KMS-11 (cell line): Measurements from ENCODE around the gene SF3B3.
"Not testable (repeated sequence)": the region's sequence is repeated elsewhere in the genome, so short reads cannot be mapped to it uniquely, and the experiment has no call there.

Source experiments
- H2AFZ ChIP-seq: fragments of 200-600 bp; sonication (generic); 2 replicates; pipeline ENCODE4 v1.6.1; 2016; ENCODE audit warnings: antibody characterized with exemption, mixed run types, low read depth
- H3K27ac ChIP-seq: fragments of 200-600 bp; sonication (generic); 2 replicates; pipeline ENCODE4 v1.6.1; 2016; ENCODE audit warnings: mild to moderate bottlenecking, mixed run types
- H3K27me3 ChIP-seq: fragments of 200-600 bp; sonication (generic); 2 replicates; pipeline ENCODE4 v1.6.1; 2017; ENCODE audit warnings: mild to moderate bottlenecking, low read depth, mixed run types, moderate library complexity; ENCODE audit not compliant: insufficient read depth
- H3K36me3 ChIP-seq: fragments of 200-600 bp; sonication (generic); 2 replicates; pipeline ENCODE4 v1.6.1; 2017; ENCODE audit warnings: mild to moderate bottlenecking, mixed run types; ENCODE audit not compliant: insufficient read depth
- H3K4me1 ChIP-seq: fragments of 200-600 bp; sonication (generic); 2 replicates; pipeline ENCODE4 v1.6.1; 2016; ENCODE audit warnings: mild to moderate bottlenecking, low read depth, mixed run types; ENCODE audit not compliant: poor library complexity, severe bottlenecking
- H3K4me2 ChIP-seq: fragments of 200-600 bp; sonication (generic); 2 replicates; pipeline ENCODE4 v1.7.0; 2016; ENCODE audit warnings: mild to moderate bottlenecking, mixed run types
- H3K4me3 ChIP-seq: fragments of 200-600 bp; sonication (generic); IDR thresholded peaks from 2 replicates; pipeline ENCODE4 v1.6.1; 2017; ENCODE audit warnings: low read depth, low read length, mixed read lengths; ENCODE audit not compliant: insufficient read depth
- H3K79me2 ChIP-seq: fragments of 200-600 bp; sonication (generic); 2 replicates; pipeline ENCODE4 v1.6.1; 2016; ENCODE audit warnings: low read depth, mixed run types; ENCODE audit not compliant: insufficient read depth
- H3K9ac ChIP-seq: fragments of 200-600 bp; sonication (generic); 2 replicates; pipeline ENCODE4 v1.6.1; 2016; ENCODE audit warnings: mild to moderate bottlenecking, mixed run types
- H4K20me1 ChIP-seq: fragments of 200-600 bp; sonication (generic); 2 replicates; pipeline ENCODE4 v1.6.1; 2016; ENCODE audit warnings: mild to moderate bottlenecking, mixed run types; ENCODE audit not compliant: insufficient read depth
- CTCF ChIP-seq: fragments of 200-600 bp; sonication (generic); conservative IDR thresholded peaks from 2 replicates; pipeline ENCODE4 v1.6.1; 2017; ENCODE audit warnings: low read depth, mild to moderate bottlenecking, antibody characterized with exemption, low read length, moderate library complexity, mixed read lengths

Gene SF3B3

GRCh38 chr16:70520612-70521297, 2.9 kb upstream of the SF3B3 start:
- Histone ChIP-seq H3K27ac (no peak overlapping the region), H4K20me1 (no peaks in the 10 kb centered on the region), H3K79me2 (peaks cover 48% of the 10 kb centered on the region), H3K27me3 (no peaks in the 10 kb centered on the region), H3K4me2 (no peak overlapping the region), H3K4me3 (no peak overlapping the region), H2AFZ (no peak overlapping the region), H3K9ac (no peak overlapping the region), H3K4me1 (peaks cover 38% of the 10 kb centered on the region), H3K36me3 (peaks cover 9% of the 10 kb centered on the region; the same call in 1 of the 2 replicates)
- no peak for TF ChIP-seq CTCF

DNA sequence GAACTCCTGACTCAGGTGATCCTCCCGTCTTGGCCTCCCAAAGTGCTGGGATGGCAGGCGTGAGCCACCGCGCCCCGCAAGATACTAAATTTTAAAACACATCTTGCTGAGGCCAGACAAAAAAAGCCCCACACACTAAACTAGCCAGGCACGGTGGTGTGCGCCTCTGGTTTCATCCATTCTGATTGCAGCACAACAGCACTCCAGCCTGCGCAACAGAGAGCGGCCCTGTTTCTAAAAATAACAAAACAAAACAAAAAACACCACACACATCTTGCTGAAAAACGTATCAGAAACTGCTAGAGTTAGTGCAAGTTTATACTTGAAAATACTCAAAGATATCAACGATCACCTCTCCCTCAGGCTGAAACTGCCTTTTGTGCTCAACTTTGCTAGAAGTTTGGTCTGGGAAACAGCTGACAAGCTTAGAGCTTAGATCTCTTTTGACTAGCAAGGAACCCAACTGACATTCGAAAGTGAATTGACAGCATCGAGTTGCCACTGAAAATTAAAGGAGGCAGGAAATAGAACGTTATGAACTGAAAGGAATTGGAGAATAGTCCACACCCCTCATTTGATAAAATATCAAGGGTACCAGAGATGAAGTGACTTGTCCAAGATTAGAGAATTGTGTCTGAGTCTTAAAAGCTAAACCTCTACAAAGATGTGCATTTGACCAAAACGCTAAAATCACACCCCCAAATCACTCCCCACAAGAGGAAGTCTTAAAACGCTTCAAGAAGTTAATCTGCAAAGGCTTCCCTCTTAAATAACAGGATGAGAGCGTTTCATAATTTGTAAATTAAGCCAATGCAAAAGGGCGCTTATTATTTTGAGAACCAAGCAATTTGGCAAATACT, 1.2 kb upstream of the SF3B3 start:
- no peak for TF ChIP-seq CTCF
- Histone ChIP-seq H2AFZ (peak overlapping the region; percentile 79; the same call in 1 of the 2 replicates), H3K4me3 (no peak overlapping the region), H3K4me2 (peak overlapping the region; percentile 92), H3K27ac (peak overlapping the region; percentile 95), H3K36me3 (peaks cover 11% of the 10 kb centered on the region; the same call in 1 of the 2 replicates), H3K27me3 (no peaks in the 10 kb centered on the region), H3K79me2 (peaks cover 65% of the 10 kb centered on the region), H3K4me1 (peaks cover 51% of the 10 kb centered on the region), H3K9ac (peak overlapping the region; percentile 98), H4K20me1 (peaks cover 12% of the 10 kb centered on the region)

GRCh38 chr16:70523076-70523742, 407 bp upstream of the SF3B3 start, which contains the start of gene COG4:
Gene COG4, minus strand, starts transcription at chr16:70523554. Its CDS starts 11 bp downstream, at chr16:70523543.
- Histone ChIP-seq H2AFZ (peak within 1 kb of the TSS; percentile 79), H3K4me3 (peak within 1 kb of the TSS; percentile 45), H3K27me3 (no peaks in the 10 kb centered on the region), H3K36me3 (peaks cover 11% of the 10 kb centered on the region; the same call in 1 of the 2 replicates), H3K4me2 (peak within 1 kb of the TSS; percentile 92), H3K27ac (peak within 1 kb of the TSS; percentile 95), H3K79me2 (peaks cover 72% of the 10 kb centered on the region), H3K4me1 (peaks cover 58% of the 10 kb centered on the region), H3K9ac (peak within 1 kb of the TSS; percentile 98), H4K20me1 (peaks cover 20% of the 10 kb centered on the region)
- no peak for TF ChIP-seq CTCF

DNA sequence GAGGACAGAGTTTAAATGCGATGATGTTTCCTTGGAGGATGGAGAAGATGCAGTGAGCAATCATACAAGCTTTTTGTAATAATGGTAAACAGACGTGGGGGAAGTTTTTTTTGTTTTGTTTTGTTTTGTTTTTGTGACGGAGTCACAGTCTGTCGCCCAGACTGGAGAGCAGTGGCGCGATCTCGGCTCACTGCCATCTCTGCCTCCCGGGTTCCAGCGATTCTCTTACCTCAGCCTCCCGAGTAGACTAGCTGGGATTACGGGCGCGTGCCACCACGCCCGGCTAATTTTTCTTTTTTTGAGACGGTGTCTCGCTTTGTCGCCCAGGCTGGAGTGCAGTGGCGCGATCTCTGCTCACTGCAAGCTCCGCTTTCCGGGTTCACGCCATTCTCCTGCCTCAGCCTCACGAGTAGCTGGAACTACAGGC, 796 bp downstream of the SF3B3 start:
- Histone ChIP-seq H3K9ac (peak overlapping the region; percentile 98), H3K4me3 (peak overlapping the region; percentile 45), H4K20me1 (peaks cover 30% of the 10 kb centered on the region), H2AFZ (peak overlapping the region; percentile 79; the same call in 1 of the 2 replicates), H3K36me3 (peaks cover 20% of the 10 kb centered on the region; the same call in 1 of the 2 replicates), H3K4me1 (peaks cover 66% of the 10 kb centered on the region), H3K27ac (peak overlapping the region; percentile 95), H3K79me2 (peaks cover 84% of the 10 kb centered on the region), H3K4me2 (peak overlapping the region; percentile 92)
- not testable (repeated sequence) for H3K27me3 ChIP-seq
